K562 (cell line): ENCODE results near the gene BICDL1. TPM values are rescaled to one million over a fixed set of nuclear protein-coding genes. Genes with fewer than 3 reads are reported as not detected.

Experiments
- CAMTA2 ChIP-seq: fragments of 250-450 bp; sonication (Bioruptor Pico); conservative IDR thresholded peaks from 2 replicates; pipeline ENCODE4 v1.5.1; 2022
- CUX1 ChIP-seq: fragments of 200-800 bp; sonication (Bioruptor generic); IDR thresholded peaks from 2 replicates; pipeline ENCODE4 v1.6.1; 2016; ENCODE audit warnings: missing genetic modification characterization, missing compliant biosample characterization
- HDAC8 ChIP-seq: fragments of 450-650 bp; IDR thresholded peaks from 2 replicates; pipeline ENCODE4 v1.6.1; 2016; ENCODE audit warnings: mild to moderate bottlenecking, missing genetic modification characterization, moderate library complexity, missing compliant biosample characterization
- JUN ChIP-seq, 2 experiments: sonication (generic) in 1 of 2; formaldehyde crosslinking in 1 of 2; IDR thresholded peaks; 2 replicates each; pipeline versions ENCODE4 v1.6.1 to v1.8.0; 2012 to 2022; ENCODE audit warnings: borderline replicate concordance in 2 of 2, mild to moderate bottlenecking in 2 of 2, improper control_type of control experiment in 1 of 2, low read depth in 1 of 2, low read length in 1 of 2, missing genetic modification reagents in 1 of 2
- NR4A1 ChIP-seq, 2 experiments: fragments of 250-450 bp in 1 of 2; fragments of 450-650 bp in 1 of 2; sonication (Bioruptor Pico) in 1 of 2; IDR thresholded peaks; 2 replicates each; pipeline versions ENCODE4 v1.4.0 to v1.6.1; 2016 to 2020; ENCODE audit warnings: mild to moderate bottlenecking in 2 of 2, missing compliant biosample characterization in 1 of 2, missing genetic modification characterization in 1 of 2, moderate library complexity in 1 of 2
- SMARCC2 ChIP-seq: fragments of 450-650 bp; IDR thresholded peaks from 2 replicates; pipeline ENCODE4 v1.6.1; 2017; ENCODE audit warnings: antibody characterized with exemption, moderate library complexity, mild to moderate bottlenecking, low read depth
- THAP12 ChIP-seq: fragments of 250-450 bp; sonication (Bioruptor Pico); IDR thresholded peaks from 2 replicates; pipeline ENCODE4 v1.9.0; 2021; ENCODE audit warnings: mild to moderate bottlenecking, inconsistent platforms
- polyA plus RNA-seq, 8 experiments: library from polyadenylated mRNA; depleted of rRNA in 4 of 8; stranded (reverse) in 5 of 8; unstranded in 3 of 8; fragments of >200 nt; fragmentation: Nextera tagmentation in 2 of 8; fragmentation: Illumina TruSeq in 1 of 8; extraction: Ambion mirVana in 2 of 8; extraction: Trizol in 1 of 8; gene quantifications; 2 replicates each; pipeline versions ENCODE4 v1.2.1 to v1.2.3, GENCODE V29; 2011 to 2014; ENCODE audit warnings: inconsistent platforms in 1 of 8, missing spikeins in 1 of 8
- total RNA-seq, 7 experiments: library from RNA; depleted of rRNA in 6 of 7; stranded (reverse); fragments of >200 nt in 6 of 7; fragmentation: Illumina TruSeq in 2 of 7; extraction: Trizol in 2 of 7; gene quantifications; 2 replicates each; pipeline versions ENCODE4 v1.2.1 to v1.2.3, GENCODE V29; 2011 to 2021; ENCODE audit warnings: low replicate concordance in 1 of 7

BICDL1 gene
- total and polyA plus RNA-seq, 9 of the 15 experiments (the other 6 are each of a cell fraction or from before 2014, with no cell fraction given), result 0.06 to 2.0 (median 0.58) TPM

- TF ChIP-seq HDAC8 (tag) (no peak), JUN (IDR thresholded peaks at IDR 0.05; ENCODE audit: borderline replicate concordance, low read depth, low read length) (peak; percentile 56; the same call in 1 of the 2 replicates), JUN (CRISPR knock-in tag; IDR thresholded peaks at IDR 0.05; ENCODE audit: borderline replicate concordance) (peak; percentile 50; the same call in 1 of the 2 replicates), SMARCC2 (0 out of 2 replicates have a peak, but pooled peaks have one; percentile 42), CAMTA2 (CRISPR knock-in tag) (no peak), NR4A1 (CRISPR knock-in tag; IDR thresholded peaks at IDR 0.05) (no peak), NR4A1 (tag; IDR thresholded peaks at IDR 0.05) (no peak; the same call in 1 of the 2 replicates), CUX1 (CRISPR knock-in tag) (no peak), THAP12 (CRISPR knock-in tag) (no peak)
Measured at GRCh38 chr12:120086801-120087621, 98.0 kb downstream of the BICDL1 start (continued).
